MG63 (cell line): ENCODE measurements around the gene RNF212. TPM values are rescaled to one million over a fixed set of nuclear protein-coding genes. Genes with fewer than 3 reads are reported as not detected.

Experiments used
- DNase-seq: peaks from one replicate; pipeline ENCODE4 v3.0.0-alpha.2; 2020
- H3K27me3 ChIP-seq: fragments of 250-450 bp; sonication (Bioruptor Pico); 2 replicates; pipeline ENCODE4 v1.5.1; 2020; ENCODE audit warnings: mild to moderate bottlenecking, moderate library complexity
- H3K36me3 ChIP-seq: fragments of 250-450 bp; sonication (Bioruptor Pico); 2 replicates; pipeline ENCODE4 v1.5.1; 2020; ENCODE audit warnings: mild to moderate bottlenecking, moderate library complexity
- H3K4me3 ChIP-seq: fragments of 250-450 bp; sonication (Bioruptor Pico); 2 replicates; pipeline ENCODE4 v1.5.1; 2020; ENCODE audit warnings: mild to moderate bottlenecking, moderate library complexity
- H3K9me3 ChIP-seq: fragments of 250-450 bp; sonication (Bioruptor Pico); 2 replicates; pipeline ENCODE4 v1.5.1; 2020; ENCODE audit warnings: mild to moderate bottlenecking, moderate library complexity
- total RNA-seq: library from RNA; depleted of rRNA; stranded (reverse); fragments of >200 nt; shearing (Covaris generic); gene quantifications from 2 replicates; pipeline ENCODE4 v1.2.3, GENCODE V29; 2014; ENCODE audit warnings: low replicate concordance; rRNA removed

The RNF212 gene
- total RNA-seq, 1 experiment from 2014 or later: not detected

DNA sequence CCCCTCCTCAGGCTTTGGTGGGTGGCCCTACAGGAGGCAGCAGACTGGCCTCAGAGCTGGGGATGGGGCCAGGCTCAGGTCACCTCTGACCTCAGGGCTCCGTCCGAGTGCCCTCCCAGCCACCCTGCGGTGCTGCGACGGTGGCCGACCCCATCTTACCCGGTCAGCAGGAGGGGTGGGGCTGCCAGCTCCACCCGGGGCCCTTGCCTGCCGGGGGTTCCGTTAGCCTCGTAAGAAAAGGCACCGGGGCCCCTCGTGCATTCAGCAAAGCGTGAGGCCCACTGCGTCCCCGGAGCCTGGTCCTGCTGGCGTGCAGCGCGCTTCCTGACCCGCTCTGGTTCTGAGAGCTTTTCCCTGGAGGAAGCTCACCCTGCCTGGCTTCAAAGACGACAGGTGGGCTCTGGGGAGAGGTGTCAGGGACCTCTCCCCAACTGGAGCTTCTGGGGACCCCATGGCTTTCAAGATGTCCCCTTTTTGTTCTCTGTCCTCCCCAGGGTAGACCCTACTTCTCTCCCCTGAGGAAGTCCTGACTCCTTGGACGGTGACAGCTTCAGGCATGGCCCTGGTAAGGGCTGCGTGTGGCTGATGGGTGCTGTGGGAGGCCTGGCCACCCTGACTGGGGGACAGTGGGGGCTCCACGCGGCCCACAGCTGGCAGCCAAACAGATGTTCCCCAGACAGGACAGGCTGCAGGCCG lies 86.0 kb downstream of the RNF212 start:
- Histone ChIP-seq H3K27me3 (no peaks in the 10 kb centered on the region), H3K36me3 (peaks cover 4% of the 10 kb centered on the region; the same call in 1 of the 2 replicates), H3K4me3 (no peak overlapping the region), H3K9me3 (no peaks in the 10 kb centered on the region)
- DNase-seq: no peak

DNA sequence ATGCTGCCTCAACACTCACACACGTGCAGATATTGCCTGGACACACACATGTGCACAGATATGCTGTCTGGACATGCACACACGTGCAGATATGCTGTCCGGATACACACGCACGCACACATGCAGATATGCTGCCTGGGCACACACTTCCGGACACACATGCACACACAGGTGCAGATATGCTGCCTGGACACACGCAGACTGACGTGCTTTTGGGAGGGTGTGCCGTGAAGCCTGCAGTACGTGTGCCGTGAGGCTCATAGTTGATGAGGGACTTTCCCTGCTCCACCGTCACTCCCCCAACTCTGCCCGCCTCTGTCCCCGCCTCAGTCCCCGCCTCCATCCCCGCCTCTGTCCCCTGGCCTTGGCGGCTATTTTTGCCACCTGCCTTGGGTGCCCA lies 87.2 kb downstream of the RNF212 start:
- Histone ChIP-seq H3K9me3 (no peaks in the 10 kb centered on the region), H3K36me3 (peaks cover 4% of the 10 kb centered on the region; the same call in 1 of the 2 replicates), H3K4me3 (no peak overlapping the region), H3K27me3 (no peaks in the 10 kb centered on the region)
- DNase-seq: no peak

DNA sequence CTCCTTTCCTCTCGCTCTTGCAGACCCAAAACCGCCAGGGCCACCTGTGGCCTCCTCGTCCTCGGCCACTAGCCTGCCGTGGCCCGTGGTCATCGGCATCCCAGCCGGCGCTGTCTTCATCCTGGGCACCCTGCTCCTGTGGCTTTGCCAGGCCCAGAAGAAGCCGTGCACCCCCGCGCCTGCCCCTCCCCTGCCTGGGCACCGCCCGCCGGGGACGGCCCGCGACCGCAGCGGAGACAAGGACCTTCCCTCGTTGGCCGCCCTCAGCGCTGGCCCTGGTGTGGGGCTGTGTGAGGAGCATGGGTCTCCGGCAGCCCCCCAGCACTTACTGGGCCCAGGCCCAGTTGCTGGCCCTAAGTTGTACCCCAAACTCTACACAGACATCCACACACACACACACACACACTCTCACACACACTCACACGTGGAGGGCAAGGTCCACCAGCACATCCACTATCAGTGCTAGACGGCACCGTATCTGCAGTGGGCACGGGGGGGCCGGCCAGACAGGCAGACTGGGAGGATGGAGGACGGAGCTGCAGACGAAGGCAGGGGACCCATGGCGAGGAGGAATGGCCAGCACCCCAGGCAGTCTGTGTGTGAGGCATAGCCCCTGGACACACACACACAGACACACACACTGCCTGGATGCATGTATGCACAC lies 88.3 kb downstream of the RNF212 start:
- peaks cover 4% of the 10 kb centered on the region; the same call in 1 of the 2 replicates for H3K36me3 ChIP-seq
- DNase-seq: no peak
- H3K9me3 ChIP-seq: no peaks in the 10 kb centered on the region
- H3K27me3 ChIP-seq: no peaks in the 10 kb centered on the region
- H3K4me3 ChIP-seq: no peak overlapping the region

DNA sequence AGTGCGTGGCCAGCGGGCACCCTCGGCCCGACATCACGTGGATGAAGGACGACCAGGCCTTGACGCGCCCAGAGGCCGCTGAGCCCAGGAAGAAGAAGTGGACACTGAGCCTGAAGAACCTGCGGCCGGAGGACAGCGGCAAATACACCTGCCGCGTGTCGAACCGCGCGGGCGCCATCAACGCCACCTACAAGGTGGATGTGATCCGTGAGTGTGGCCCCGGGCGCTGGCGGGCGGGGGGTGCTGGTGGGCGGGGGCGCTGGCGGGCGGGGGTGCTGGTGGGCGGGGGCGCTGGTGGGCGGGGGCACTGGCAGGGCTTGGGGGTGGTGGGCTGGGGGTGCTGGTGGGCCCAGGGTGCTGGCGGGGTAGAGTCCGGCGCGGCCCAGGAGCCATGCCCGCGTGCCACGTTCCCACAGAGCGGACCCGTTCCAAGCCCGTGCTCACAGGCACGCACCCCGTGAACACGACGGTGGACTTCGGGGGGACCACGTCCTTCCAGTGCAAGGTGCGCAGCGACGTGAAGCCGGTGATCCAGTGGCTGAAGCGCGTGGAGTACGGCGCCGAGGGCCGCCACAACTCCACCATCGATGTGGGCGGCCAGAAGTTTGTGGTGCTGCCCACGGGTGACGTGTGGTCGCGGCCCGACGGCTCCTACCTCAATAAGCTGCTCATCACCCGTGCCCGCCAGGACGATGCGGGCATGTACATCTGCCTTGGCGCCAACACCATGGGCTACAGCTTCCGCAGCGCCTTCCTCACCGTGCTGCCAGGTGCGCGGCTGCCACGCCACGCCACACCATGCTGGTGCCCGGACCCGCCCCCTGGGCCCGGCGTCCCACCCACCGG lies 89.2 kb downstream of the RNF212 start:
- DNase-seq: no peak
- Histone ChIP-seq H3K36me3 (peaks cover 4% of the 10 kb centered on the region; the same call in 1 of the 2 replicates), H3K27me3 (no peaks in the 10 kb centered on the region), H3K9me3 (no peaks in the 10 kb centered on the region), H3K4me3 (no peak overlapping the region)

DNA sequence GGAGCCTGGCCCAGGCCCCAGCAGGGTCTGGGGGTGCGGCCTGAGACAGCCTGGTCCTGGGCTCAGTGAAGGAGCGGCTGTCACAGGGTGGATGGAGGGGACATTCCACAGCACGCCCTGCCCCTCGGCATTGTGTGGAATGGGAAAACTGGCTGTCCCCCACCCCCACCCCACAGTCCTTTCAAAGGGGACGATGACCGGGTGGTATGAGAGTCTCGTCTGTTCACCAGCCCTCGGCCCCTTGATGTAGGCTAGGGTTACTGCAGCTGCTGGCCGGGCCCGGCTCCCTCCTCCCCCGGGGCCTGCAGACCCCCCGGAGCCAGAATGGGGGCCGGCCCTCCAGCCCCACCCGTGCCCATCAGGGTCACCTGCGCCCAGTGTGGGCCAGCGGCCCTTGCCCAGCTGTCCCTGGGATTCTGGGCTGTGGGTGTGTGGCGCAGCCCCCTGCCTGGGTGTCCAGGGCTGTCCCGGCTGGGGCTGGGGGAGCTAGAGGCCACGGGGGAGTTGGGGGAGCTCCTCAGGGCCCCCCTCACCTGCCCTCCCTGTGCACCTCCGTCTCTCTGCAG lies 90.2 kb downstream of the RNF212 start:
- Histone ChIP-seq H3K27me3 (no peaks in the 10 kb centered on the region), H3K9me3 (no peaks in the 10 kb centered on the region), H3K4me3 (no peak overlapping the region), H3K36me3 (peaks cover 4% of the 10 kb centered on the region; the same call in 1 of the 2 replicates)
- no peak for DNase-seq

DNA sequence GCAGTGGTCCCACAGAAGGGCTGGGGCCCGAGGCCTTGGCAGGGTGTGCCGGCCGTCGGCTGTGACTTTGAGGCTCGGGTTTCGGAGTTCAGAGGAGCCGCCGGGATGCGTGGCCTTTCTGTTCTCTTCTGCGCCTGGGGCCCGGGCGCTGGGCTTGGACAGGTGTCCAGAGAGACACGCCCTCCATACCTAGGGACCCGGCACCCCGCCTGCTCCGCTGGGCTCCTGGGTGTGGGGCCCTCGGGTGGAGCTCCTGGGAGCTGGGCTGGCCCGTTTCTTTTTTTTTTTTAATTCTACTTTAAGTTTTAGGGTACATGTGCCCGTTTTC lies 90.7 kb downstream of the RNF212 start:
- Histone ChIP-seq H3K4me3 (no peak overlapping the region), H3K27me3 (no peaks in the 10 kb centered on the region), H3K36me3 (peaks cover 4% of the 10 kb centered on the region; the same call in 1 of the 2 replicates), H3K9me3 (no peaks in the 10 kb centered on the region)
- DNase-seq: no peak

DNA sequence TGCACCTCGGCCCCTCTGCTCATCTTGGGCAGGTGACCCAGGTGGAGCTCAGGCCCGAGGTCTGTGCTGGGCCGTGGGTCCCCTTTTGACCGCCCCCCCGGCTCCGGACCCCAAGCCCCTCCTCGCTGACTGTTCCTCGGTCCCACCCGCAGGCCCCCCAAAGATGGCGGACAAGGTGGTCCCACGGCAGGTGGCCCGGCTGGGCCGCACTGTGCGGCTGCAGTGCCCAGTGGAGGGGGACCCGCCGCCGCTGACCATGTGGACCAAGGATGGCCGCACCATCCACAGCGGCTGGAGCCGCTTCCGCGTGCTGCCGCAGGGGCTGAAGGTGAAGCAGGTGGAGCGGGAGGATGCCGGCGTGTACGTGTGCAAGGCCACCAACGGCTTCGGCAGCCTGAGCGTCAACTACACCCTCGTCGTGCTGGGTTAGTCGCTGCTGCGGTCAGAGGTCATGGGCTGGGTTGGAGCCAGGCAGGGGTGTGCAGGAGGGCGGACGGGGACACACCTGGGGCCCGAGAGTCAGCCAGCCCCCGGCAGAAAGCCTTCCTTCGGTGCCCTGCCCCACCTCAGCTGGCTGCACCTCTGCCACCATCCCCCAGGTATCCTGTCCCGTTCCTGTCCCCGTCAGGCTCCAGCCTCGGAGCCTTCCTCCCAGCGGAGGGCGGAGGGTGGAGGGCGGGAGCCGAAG lies 91.2 kb downstream of the RNF212 start:
- Histone ChIP-seq H3K27me3 (no peaks in the 10 kb centered on the region), H3K9me3 (no peaks in the 10 kb centered on the region), H3K36me3 (peaks cover 4% of the 10 kb centered on the region; the same call in 1 of the 2 replicates), H3K4me3 (no peak overlapping the region)
- no peak for DNase-seq

Other genes starting within 250 kb of the RNF212 start
- 57.1 and 67.9 TPM in 2 replicates for gene GAK, start 181.2 kb downstream of the RNF212 start, total RNA-seq
- 14.1 and 15.0 TPM in 2 replicates for gene TMEM175, start 181.1 kb downstream of the RNF212 start, total RNA-seq
- gene DGKQ, start 140.0 kb downstream of the RNF212 start, total RNA-seq: 6.7 and 7.4 TPM in 2 replicates
- gene IDUA, start 126.5 kb downstream of the RNF212 start, total RNA-seq: 3.4 and 13.5 TPM in 2 replicates
- not detected in 2 replicates for gene SLC26A1, start 120.2 kb downstream of the RNF212 start, total RNA-seq
- 41.7 and 59.5 TPM in 2 replicates for gene FGFRL1, start 101.9 kb downstream of the RNF212 start, total RNA-seq
- 26.0 and 43.1 TPM in 2 replicates for gene SPON2, start 59.0 kb upstream of the RNF212 start, total RNA-seq
- 114 and 178 TPM in 2 replicates for gene CTBP1, start 135.6 kb upstream of the RNF212 start, total RNA-seq
- gene MAEA, start 176.3 kb upstream of the RNF212 start, total RNA-seq: 29.3 and 30.2 TPM in 2 replicates
- gene UVSSA, start 233.6 kb upstream of the RNF212 start, total RNA-seq: 1.2 and 5.3 TPM in 2 replicates